GM12878 (cell line): ENCODE results near the gene KDM4F. TPM values are rescaled to one million over a fixed set of nuclear protein-coding genes. Genes with fewer than 3 reads are reported as not detected.

ENCODE experiments used
- BACH1 ChIP-seq: fragments of 450-650 bp; IDR thresholded peaks from 2 replicates; pipeline ENCODE4 v1.6.1; 2017; ENCODE audit warnings: mild to moderate bottlenecking, borderline replicate concordance
- HCFC1 ChIP-seq: fragments of 150-350 bp; IDR thresholded peaks from 2 replicates; pipeline ENCODE4 v1.6.1; 2014; ENCODE audit warnings: low read length
- HDAC2 ChIP-seq: fragments of 200-600 bp; sonication (generic); IDR thresholded peaks from 2 replicates; pipeline ENCODE4 v1.6.1; 2017
- JUNB ChIP-seq: IDR thresholded peaks from 2 replicates; pipeline ENCODE4 v1.6.1; 2016; ENCODE audit warnings: antibody characterized with exemption, mild to moderate bottlenecking
- JUND ChIP-seq: IDR thresholded peaks from 2 replicates; pipeline ENCODE4 v1.6.1; 2012; ENCODE audit warnings: low read depth, mild to moderate bottlenecking, low read length, improper control_type of control experiment, moderate library complexity
- MYC ChIP-seq: IDR thresholded peaks from 2 replicates; pipeline ENCODE4 v1.6.1; 2011; ENCODE audit warnings: mild to moderate bottlenecking, low read length, moderate library complexity, inconsistent platforms; ENCODE audit not compliant: insufficient read depth, insufficient replicate concordance, insufficient read length, severe bottlenecking
- RBBP5 ChIP-seq: fragments of 200-600 bp; sonication (generic); conservative IDR thresholded peaks from 2 replicates; pipeline ENCODE4 v1.6.1; 2016
- polyA plus RNA-seq, 11 experiments: library from polyadenylated mRNA; depleted of rRNA in 4 of 11; unstranded in 6 of 11; stranded (reverse) in 5 of 11; fragments of >200 nt; fragmentation: Nextera tagmentation in 4 of 11; fragmentation: Illumina TruSeq in 1 of 11; extraction: Ambion mirVana in 4 of 11; extraction: Trizol in 1 of 11; gene quantifications; 1 replicate in 1 of 11; 2 replicates in 10 of 11; pipeline versions ENCODE4 v1.2.1 to v1.2.3, GENCODE V29; 2011 to 2016; ENCODE audit warnings: inconsistent platforms in 2 of 11, missing spikeins in 2 of 11, low read depth in 1 of 11
- total RNA-seq, 4 experiments: library from RNA; depleted of rRNA in 3 of 4; stranded (reverse); fragments of >200 nt in 3 of 4; fragmentation: Illumina TruSeq in 1 of 4; extraction: Trizol in 1 of 4; gene quantifications; 2 replicates each; pipeline versions ENCODE4 v1.2.1 to v1.2.3, GENCODE V29; 2013 to 2021
- TF ChIP-seq, protein P1 (sequence below): fragments of 450-650 bp; IDR thresholded peaks from 2 replicates; pipeline ENCODE4 v1.6.1; 2016; ENCODE audit warnings: mild to moderate bottlenecking, moderate library complexity, borderline replicate concordance
- TF ChIP-seq, protein P2 (sequence below): IDR thresholded peaks from 2 replicates; pipeline ENCODE4 v1.6.1; 2011; ENCODE audit warnings: low read depth, low read length, improper control_type of control experiment, borderline replicate concordance
- TF ChIP-seq, protein P3 (sequence below): IDR thresholded peaks from 2 replicates; pipeline ENCODE4 v1.6.1; 2011; ENCODE audit warnings: borderline replicate concordance, low read depth, mild to moderate bottlenecking, moderate library complexity, mixed read lengths, low read length; ENCODE audit not compliant: insufficient read depth; ENCODE audit errors: extremely low read length

Gene KDM4F
- total and polyA plus RNA-seq, 10 of the 15 experiments (the other 5 are each of a cell fraction or from before 2014, with no cell fraction given), result not detected

DNA sequence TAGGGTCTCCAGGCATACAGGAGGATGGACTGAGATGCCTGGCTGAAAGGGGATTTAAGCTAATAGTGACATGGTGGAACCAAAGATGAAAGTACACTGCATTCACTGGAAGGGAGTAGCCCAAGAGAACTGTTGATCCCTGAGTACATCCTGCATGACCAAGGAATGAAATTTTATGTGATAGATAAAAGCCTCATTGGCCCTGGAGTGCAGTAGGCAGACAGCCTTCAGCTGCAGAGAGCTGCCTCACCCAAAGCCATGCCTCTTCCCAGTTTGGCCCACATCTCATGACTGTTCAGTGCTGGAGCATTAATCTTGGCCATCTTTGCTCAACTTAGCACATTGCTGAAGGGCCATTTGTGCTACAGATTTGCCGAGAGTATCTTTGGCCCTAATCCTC is 16.2 kb upstream of the KDM4F start (continued):
- TF ChIP-seq, protein P1, sequence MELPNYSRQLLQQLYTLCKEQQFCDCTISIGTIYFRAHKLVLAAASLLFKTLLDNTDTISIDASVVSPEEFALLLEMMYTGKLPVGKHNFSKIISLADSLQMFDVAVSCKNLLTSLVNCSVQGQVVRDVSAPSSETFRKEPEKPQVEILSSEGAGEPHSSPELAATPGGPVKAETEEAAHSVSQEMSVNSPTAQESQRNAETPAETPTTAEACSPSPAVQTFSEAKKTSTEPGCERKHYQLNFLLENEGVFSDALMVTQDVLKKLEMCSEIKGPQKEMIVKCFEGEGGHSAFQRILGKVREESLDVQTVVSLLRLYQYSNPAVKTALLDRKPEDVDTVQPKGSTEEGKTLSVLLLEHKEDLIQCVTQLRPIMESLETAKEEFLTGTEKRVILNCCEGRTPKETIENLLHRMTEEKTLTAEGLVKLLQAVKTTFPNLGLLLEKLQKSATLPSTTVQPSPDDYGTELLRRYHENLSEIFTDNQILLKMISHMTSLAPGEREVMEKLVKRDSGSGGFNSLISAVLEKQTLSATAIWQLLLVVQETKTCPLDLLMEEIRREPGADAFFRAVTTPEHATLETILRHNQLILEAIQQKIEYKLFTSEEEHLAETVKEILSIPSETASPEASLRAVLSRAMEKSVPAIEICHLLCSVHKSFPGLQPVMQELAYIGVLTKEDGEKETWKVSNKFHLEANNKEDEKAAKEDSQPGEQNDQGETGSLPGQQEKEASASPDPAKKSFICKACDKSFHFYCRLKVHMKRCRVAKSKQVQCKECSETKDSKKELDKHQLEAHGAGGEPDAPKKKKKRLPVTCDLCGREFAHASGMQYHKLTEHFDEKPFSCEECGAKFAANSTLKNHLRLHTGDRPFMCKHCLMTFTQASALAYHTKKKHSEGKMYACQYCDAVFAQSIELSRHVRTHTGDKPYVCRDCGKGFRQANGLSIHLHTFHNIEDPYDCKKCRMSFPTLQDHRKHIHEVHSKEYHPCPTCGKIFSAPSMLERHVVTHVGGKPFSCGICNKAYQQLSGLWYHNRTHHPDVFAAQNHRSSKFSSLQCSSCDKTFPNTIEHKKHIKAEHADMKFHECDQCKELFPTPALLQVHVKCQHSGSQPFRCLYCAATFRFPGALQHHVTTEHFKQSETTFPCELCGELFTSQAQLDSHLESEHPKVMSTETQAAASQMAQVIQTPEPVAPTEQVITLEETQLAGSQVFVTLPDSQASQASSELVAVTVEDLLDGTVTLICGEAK, result no peak
- TF ChIP-seq RBBP5 (no peak), MYC (no peak), JUND (no peak), HDAC2 (no peak), JUNB (no peak), HCFC1 (no peak), BACH1 (no peak)
- TF ChIP-seq, protein P2, sequence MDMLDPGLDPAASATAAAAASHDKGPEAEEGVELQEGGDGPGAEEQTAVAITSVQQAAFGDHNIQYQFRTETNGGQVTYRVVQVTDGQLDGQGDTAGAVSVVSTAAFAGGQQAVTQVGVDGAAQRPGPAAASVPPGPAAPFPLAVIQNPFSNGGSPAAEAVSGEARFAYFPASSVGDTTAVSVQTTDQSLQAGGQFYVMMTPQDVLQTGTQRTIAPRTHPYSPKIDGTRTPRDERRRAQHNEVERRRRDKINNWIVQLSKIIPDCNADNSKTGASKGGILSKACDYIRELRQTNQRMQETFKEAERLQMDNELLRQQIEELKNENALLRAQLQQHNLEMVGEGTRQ, result no peak
- TF ChIP-seq, protein P3, sequence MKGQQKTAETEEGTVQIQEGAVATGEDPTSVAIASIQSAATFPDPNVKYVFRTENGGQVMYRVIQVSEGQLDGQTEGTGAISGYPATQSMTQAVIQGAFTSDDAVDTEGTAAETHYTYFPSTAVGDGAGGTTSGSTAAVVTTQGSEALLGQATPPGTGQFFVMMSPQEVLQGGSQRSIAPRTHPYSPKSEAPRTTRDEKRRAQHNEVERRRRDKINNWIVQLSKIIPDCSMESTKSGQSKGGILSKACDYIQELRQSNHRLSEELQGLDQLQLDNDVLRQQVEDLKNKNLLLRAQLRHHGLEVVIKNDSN, result no peak
